Left forelimb (tissue), 1 donor: ENCODE data around the gene PAPOLG.

ENCODE experiments used
- DNase-seq: peaks from one replicate; pipeline ENCODE4 v3.0.0-alpha.2; 2018; ENCODE audit warnings: low spot score

The PAPOLG gene

DNA sequence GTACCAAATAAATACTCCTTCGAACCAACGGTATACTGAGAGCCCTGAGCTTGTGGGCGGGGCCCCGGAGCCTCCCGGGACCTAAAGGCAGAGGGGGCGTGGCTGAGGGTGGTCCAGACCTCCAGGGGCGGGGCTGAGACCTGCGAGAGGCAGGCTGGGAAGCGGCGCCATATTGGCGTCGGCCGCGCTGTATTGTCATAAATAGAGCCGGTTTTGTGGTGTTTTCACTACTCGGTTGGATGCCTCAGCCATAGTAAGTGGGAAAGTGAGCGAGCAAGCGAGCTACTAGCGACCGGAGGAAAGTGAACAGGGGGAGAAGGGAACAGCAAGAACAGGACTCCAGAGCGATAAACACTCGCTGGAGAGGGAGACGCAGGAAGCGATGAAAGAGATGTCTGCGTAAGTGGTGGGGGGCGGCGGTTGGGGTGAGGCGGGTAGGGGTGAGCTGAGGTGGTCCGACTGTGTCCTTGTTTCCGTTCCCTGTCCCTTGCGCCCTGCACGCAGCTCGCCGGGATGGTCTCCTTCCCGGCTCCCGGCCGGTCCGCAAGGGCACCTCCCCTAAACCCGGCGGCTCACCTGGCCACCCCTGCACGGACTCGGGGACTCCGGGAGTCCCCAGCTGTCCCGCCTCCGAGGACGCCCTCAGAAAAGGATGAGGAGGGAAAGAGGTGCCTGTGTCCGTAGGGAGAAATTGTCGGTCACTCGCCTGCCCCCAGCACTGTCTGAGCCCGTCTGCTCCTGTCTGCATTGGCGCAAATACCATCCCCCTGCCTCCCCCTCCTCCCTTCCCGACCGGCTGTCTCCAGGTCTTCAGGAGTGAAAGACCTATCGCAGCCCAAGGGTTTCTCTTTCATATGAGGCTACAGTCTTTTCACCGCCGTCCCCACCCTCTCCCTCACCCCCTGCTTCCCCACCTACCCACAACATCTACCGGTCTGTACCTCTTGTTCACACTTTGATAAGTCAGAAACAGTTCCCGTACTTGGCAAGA, at the start of gene PAPOLG:
Gene PAPOLG, plus strand, starts transcription at position 172 of the 991 bp plus-strand sequence. Its CDS starts 211 bp downstream, at position 383.
- peak; percentile 93 for DNase-seq

DNA sequence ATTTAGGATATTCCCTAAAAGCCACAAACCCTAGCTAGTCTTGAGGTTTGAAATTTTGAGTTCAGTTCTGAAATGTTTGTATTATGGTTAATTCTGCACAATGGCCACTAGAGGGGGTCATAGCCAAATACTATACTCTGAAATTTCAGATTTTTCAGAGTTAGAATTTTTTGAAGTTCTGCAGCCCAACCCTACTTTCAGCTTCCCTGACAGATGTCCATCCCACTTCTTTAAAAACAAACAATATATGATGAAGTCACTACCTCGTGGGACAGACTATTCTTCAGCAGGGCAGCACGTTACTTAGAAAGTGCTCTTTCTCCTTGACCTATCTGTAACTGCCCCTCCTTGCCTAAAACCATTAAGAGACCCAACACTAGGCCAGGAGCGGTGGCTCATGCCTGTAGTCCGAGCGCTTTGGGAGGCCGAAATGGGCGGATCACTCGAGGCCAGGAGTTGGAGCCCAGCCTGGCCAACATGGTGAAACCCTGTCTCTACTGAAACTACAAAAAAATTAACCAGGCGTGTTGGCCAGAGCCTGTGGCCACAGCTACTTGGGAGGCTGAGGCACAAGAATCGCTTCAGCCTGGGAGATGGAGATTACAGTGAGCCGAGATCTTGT, 48.2 kb upstream of the PAPOLG start:
- no peak for DNase-seq

DNA sequence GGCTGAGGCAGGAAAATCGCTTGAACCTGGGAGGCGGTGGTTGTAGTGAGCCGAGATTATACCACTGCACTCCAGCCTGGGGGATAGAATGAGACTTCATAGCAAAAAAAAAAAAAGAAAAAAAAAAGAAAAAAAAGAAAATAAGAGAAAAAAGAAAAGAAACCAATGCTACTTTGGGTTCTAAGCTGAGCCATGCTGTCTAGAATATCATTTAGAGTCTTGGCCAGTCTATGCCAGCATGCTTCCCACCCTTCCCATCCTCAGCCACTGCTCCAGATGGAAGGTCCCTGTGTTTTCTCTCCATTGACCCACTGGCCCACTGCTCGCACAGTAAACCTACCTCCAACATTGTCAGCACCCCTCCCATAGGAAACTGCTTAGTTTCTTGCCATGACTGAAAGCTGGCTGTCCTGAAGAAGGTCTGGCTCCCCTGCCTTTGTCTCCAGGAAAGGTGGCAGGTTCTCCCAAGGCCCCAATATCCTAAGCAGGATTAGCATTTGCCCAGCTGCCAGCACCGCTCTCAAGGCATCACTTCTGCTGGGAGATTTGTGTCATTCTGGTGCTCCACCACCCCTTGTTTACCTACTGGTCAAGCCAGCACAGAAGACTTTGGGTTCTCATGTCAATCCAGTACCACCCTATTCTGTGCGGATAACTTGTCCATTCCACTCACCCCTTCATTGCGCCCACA, 47.3 kb upstream of the PAPOLG start:
- DNase-seq = no peak

DNA sequence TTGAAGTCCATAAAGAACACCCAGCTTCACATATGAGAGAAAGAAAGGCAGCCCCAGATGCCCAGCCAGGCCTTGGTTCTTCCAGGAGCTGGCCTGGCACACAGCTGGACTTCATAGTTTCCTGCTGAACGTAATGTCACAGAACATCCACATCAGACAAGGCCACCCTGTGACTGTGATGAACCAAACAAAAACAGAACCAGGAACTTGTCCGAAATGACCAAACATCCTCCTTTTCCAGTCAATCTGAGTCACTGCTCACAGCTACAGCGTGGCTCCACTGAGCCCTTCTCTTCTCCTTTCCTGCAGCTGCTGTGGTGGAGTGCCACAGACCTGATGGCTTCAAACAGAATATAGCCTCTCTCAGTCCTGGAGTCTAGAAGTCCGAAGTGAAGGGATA, 45.4 kb upstream of the PAPOLG start:
- DNase-seq = no peak

DNA sequence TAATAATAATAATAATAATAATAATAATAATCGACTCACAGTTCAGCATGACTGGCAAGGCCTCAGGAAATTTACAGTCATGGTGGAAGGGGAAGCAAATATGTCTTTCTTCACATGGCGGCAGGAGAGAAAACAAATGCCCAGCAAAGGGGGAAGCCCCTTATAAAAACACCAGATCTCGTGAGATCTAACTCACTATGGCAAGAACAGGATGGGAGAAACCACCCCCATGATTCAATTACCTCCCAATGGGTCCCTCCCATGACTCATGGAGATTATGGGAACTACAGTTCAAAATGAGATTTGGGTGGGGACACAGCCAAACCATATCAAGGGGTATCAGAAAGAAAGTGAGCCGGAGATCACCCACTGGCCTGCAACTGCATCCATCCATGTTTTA, 40.5 kb upstream of the PAPOLG start:
- DNase-seq = no peak

DNA sequence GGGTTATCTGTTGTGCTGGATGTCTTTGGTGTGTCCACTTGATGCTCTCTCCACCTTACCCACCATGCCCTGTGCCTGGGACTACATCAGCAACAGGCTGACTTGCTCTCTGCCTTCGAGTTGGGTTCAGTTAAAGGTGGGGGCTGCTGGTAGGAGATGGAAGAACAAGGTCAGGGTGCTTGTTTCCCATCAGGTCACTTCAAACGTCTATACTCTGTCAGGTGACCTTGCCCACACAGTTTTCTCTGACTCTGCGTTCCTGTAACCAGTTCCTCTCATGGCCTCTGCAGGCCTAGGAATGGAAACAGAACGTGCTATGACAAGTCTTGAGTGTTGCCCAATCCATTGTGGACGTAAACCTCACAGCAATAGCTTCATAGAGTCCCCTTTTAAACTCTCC, 38.4 kb upstream of the PAPOLG start:
- DNase-seq = no peak

DNA sequence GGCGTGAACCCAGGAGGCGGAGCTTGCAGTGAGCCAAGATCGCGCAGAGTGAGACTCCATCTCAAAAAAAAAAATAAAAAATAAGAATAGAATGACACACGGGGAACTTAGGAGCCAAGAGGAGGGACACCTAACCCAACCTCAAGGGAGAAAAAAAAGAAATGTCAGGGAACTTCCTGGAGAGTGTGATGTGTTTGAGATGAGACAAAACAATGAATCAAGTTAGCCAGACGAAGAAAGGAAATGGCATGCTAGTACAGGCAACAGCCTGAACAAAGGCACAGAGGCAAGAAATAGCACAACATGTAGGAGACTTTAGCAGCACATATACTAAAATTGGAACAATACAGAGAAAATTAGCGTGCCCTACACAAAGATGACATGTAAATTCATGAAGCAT, 36.7 kb upstream of the PAPOLG start:
- DNase-seq = no peak

DNA sequence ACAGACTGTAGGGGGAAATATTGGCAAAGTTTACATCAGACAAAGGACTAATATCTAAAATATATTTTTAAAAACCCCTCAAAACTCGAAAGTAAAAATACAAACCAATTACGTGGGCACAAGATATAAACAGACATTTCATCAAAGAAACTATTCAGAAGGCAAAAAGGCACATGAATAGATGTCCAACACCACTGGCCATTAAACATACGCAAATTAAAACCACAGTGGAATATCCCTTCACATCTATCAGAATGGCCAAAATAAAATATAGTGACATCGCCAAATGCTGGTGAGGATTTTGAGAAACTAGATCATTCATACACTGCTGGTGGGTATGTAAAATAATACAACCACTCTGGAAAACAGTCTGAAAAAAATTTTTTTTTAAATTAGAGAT, 30.6 kb upstream of the PAPOLG start:
- no peak for DNase-seq

DNA sequence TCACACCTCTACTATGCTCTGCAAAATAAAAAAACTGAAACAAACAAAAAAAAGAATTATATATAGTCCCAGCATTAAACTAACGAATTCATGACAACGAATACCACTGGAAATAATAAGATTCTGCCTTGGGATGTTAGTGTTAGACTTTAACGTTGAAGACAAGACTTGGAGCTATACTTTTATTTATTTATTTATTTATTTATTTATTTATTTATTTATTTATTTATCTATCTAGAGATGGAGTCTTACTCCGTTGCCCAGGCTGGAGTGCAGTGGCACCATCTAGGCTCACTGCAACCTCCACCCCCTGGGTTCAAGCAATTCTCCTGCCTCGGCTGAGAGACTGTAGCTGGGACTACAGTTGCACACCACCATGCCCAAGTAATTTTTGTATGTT, 27.2 kb upstream of the PAPOLG start:
- DNase-seq = no peak

DNA sequence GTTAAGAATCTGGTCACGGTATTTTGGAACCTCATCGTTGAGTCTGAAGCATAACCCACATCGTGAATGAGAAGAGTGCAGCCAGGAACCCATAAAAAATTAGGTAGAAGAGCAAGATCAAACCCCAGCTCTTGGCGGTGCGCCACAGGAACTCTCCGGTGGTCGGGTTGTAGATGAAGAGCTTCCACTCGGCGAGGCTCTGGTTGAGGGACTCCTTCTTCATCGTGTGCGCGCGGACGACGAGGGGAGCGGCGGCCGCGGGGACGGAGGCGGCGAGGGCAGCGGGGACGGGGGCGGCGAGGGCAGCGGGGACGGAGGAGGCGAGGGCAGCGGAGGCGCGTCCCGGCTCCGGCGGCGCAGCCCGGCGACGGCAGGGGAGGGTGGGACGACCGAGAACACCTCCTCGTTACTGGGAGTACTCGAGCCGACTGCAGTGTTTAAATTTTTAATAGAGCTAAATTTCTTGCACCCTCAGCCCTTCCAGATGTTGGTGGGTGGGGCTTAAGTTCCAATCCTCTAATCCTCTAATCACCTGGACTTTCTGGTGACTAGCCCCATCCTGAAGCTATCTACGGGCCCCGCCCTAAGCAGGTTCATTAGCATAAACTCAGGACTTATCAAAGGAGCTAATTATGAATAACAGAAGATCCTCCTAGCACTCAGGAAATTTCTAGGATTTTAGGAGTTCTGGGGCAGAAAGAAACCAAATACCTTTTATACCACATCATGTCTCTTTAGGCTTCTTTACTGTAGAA, 20.4 kb upstream of the PAPOLG start:
- no peak for DNase-seq

DNA sequence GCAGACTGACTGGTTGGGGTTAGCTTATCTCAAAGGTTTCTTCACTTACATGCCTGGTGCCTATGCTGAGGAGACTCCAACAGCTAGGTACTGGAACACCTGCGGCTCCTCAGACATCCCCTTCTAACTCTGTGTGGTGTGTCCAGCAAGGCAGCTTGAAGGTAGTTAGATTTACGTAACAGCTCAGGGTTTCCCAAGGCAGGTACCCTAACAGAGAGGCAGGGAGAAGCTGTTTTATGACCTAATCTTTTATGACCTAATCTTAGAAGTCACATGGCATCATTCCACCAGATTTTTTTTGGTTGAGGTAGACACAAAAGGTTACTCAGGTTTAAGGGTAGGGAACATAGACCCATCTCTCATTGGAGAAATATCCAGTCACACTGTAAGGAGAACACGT, 17.4 kb upstream of the PAPOLG start:
- no peak for DNase-seq

DNA sequence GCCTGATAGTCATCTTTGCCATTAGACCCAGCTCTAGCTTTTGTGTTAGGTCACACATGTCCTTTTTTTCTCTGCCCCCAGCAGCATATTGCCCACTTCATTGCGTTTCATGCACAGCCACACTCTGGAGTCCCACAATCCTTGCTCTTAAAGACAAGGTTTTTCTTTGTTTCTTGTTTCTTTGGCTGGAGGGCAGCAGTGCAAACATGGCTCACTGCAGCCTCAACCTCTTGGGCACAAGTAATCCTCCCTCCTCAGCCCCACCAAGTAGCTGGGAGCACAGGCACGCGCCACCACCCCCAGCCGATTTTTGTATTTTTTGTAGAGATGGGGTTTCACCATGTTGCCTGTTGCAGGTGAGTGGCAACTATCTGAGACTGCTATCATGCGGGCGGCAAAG, 16.9 kb upstream of the PAPOLG start:
- DNase-seq = no peak

DNA sequence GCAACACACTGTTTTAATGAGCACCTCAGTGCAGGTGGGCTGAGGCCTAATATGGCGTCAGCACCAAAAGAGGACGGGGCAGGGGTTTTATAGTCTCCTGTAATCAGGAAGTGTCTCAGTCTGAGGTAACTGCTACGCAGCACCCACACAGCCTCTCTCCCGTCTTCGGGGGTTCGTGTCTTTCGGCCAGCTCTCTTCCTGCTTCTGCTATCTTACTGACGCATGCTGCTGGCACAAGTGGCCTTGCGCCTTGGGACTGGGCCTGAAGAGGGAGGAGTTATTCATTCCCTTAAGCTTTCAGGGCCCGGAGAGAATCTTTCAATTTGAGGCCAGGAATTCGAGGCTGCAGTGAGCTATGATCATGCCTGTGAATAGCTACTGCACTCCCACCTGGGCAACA, 14.5 kb upstream of the PAPOLG start:
- no peak for DNase-seq

DNA sequence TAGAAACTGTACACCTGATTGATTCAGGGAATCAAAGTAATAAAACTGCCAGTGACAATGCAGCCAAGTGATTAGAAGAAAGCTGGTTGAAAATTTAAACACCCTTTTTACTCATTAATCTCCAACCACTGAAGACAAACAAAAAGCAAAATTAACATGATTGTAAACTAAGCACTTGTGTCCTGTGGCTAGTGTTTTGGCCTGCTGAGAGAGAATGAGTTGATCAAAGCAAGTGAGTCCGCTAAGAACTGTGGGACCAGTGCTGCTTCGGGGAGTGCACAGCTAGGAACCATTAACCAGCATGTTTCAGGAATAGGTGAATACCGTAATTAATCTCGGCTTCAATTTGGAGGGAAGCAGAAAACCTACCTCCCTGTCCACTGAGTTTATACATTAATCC, 13.6 kb upstream of the PAPOLG start:
- DNase-seq = no peak

DNA sequence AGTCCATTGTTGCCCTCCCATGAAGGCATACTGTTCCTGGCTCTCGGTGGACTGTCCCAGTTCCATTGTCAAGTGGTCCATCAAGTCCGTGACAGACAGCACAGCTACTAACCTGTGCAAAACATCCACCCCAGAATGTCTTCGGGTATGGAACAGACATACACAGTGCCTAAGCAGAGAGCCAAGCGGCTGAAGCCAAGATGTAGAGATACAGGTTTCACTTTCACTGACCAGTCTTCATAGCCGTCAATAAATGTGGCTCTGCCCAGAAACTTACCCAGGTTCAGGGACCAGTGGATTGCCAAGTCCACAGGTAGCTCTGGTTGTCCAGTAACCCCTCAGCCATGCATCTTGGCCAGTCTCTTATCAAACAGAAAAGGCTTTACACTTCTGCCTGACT, 10.7 kb upstream of the PAPOLG start:
- no peak for DNase-seq

DNA sequence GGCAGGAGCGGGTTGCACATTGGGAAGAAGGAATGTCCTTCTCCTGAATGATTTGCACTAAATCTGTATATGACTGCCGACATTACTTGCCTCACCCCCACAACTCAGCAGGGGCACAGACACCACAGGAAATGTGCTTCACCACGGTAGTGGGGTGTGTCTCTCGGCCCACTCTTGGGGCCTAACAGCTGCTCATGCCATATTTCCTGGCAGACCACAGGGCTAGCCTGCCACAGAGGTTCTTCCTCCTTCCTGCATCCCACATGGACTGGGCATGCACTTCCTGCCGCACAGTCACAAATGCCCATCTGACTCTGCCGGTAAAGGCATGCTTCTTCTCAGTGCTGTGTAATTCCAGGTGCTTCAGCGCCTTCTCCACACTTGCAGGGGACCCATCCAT, 10.3 kb upstream of the PAPOLG start:
- no peak for DNase-seq

DNA sequence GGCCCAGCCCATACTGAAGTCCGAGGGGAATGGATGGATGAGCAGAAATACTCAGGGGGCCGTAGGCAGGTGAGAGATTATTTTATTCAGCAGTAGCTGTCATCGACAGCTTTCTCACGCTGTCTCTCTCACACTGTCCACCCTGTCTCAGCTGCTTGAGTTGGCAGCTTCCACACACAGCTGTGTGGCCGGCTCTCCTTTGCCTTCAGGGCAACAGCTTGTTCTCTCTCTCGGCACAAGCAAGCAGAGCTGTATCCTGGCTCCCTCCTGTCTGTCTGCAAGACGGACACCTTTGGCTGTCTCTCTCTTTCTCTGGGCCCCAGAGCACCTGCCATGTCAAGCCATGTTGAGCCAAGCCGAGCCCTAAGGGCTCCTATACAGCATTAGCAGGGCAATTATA, 9.8 kb upstream of the PAPOLG start:
- no peak for DNase-seq

DNA sequence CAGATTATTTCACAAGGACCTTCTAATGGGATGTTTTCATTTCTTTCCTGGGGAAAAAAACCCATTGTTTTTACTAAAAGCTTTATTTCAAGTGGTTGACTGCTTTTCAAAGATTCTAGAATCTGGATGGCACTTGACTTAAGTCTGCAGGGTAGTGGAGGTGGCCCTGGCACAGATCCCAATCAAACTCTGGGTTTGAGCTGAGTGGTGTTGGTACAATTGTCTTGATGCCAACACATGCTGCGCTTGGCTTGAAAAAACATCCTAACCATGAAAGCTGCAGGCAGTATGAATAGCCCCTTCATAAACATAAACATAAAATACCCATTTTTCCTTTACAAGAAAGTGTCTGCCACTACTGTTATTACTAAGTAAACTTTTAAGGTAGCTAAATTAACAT, 3.6 kb downstream of the PAPOLG start:
- DNase-seq = no peak

DNA sequence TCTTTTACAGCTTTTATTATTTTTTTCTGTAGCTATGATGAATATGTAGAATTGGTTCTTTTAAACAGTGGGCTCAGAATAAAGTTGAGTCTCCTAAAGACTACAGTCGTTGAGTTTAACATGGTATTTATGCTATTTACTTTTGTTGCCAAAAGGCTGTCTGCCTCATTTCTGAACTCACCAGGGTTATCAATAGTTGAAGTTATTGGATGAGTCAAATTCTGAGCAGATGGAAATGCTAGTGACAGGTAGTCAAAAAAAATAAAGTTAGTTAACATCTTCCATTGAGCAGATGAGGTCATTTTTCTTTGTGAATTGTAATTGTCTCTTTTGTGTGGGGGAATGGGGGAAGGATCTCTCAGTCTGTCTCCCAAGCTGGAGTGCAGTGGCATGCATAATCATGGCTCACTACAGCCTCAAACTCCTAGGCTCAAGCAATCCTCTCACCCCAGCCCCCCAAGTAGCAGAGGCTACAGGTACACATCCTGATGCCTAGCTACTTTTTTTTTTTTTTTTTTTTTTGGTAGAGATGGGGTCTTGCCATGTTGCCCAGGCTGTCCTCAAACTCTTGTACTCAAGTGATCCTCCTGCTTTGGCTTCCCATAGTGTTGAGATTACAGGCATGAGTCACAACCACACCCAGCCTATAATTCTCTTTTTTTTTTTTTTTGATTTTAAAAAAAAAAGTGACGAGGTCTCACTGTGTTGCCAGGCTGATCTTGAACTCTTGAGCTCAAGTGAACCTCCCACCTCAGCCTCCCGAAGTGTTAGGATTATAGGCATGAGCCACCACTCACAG, 8.9 kb downstream of the PAPOLG start:
- DNase-seq = no peak

DNA sequence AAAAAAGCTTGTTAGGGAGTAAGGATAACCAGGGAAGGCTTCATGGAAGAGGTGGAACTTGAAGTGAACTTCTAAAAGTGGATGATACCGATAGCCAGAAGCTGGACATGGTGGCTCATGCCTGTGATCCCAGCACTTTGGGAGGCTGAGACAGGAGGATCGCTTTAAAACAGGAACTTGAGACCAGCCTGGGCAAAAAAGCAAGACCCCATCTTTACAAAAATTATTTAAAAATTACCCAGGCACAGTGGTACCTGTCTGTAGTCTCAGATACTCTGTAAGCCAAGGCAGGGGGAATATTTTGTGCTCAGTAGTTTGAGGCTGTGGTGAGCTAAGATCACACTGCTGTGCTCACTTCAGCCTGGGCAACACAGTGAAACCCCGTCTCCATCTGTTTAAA, 10.2 kb downstream of the PAPOLG start:
- DNase-seq = no peak

DNA sequence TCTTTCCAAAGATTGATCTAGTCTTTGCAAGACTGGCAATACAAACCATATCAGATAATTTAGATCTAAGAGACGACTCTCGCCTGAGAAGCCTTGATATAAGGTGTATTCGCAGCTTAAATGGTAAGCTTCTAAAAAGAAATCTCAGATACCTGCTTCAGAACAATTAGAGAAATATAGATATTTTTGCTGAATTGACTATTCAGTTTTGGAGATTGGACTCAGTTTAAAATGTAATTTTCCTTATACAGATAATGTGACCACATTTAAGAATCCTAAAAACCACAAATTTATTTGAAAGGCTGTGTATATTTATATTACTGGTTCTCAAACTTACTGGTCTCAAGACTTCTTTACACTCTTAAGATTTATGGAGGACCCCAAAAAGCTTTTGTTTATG, 15.4 kb downstream of the PAPOLG start:
- no peak for DNase-seq
